NCI-H1694 treated with DMSO at 0.1 percent for 48 hours (cell line): ENCODE measurements around the gene RUSF1.
"Not testable (repeated sequence)": the region's sequence is repeated elsewhere in the genome, so short reads cannot be mapped to it uniquely, and the experiment has no call there.

Source experiments
- DNase-seq: peaks from one replicate; lab custom pipeline; 2025; lab: John Stamatoyannopoulos, UW

RUSF1 gene

GRCh38 chr16:31507929-31508705, at the start of gene RUSF1:
Gene RUSF1, minus strand, starts transcription at chr16:31508391. Its CDS starts 18 bp downstream, at chr16:31508373.
- DNase-seq = peak; percentile 46

DNA sequence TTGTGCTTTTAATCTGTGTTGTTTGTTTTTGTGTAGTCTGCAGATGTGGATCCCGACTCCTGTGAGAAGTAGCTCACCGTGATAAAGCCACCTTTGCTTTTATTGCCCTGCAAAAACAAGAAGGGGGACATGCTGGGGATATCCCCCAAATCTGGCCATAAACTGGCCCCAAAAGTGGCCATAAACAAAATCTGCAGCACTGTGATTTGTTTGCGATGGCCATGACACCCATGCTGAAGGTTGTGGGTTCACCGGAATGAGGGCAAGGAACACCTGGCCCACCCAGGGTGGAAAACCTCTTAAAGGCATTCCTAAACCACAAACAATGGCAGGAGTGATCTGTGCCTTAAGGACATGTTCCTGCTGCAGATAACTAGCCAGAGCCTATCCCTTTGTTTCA, 34.6 kb upstream of the RUSF1 start:
- DNase-seq = no peak

- not testable (repeated sequence) for DNase-seq
Observed at GRCh38 chr16:31539762-31540161, 31.6 kb upstream of the RUSF1 start.

GRCh38 chr16:31538243-31538598, 30.0 kb upstream of the RUSF1 start:
- not testable (repeated sequence) for DNase-seq

GRCh38 chr16:31537362-31538242, 29.4 kb upstream of the RUSF1 start:
- no peak for DNase-seq

DNA sequence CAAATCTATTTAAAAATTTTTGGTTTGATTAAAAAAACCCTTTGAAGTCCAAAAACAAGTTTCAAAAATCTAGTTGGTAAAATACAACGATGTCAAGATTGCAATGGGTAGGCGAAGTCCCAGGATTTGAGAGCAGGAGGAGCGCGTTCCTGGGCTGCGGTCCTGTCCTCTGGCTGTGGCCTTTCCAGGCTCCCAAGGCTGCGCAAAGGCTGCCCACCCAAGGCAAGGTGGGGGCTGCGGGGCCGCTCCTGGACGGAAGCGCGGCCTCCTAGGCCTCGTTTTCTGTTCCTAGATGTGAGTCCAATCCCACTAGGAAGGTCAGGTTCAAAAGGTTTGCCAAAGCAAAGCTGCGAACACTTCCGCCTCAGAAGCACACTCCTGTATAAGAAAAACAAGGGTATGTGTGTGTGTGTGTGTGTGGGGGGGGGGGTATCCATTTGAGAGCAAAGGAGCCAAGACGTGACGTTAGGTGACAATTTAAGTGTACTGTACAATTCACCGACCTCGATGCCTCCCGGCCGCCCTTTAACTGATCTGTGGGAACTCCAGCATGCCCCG, 28.7 kb upstream of the RUSF1 start:
- DNase-seq = no peak

GRCh38 chr16:31535737-31536136, 27.5 kb upstream of the RUSF1 start:
- no peak for DNase-seq

DNA sequence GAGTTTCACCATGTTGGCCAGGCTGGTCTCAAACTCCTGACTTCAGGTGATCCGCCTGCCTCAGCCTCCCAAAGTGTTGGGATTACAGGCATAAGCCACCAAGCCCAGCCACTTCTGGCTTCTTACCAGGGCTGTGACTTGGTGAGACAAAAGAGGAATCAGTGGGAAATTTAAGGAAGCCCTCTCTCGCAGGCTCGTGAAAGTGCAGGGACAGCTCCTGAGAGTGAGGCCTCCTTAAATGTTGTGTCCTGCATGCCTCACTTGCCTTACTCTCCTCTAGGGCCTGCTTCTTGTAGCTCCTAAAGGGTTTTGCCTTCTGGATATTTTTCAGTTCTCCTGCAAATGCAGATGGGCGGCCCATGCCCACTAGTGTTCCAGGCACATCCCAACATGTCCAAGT, 24.7 kb upstream of the RUSF1 start:
- no peak for DNase-seq

DNA sequence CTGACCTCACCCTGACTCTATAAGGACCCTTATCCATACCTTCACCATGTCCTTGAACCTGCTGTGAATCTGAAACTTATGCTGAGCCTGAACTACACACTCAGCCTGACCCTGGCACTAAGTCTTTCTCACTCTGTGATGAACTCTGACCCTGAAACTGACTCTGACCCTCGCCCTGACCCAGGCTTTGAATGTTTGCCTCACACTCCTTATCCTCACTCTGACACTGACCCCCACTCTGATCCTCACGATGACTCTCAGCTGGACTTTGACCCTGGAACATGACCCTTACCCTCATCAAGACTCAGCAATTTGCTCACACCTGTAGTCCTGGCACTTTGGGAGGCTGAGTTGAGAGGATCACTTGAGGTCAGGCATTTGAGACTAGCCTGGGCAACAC, 23.9 kb upstream of the RUSF1 start:
- DNase-seq = no peak

DNA sequence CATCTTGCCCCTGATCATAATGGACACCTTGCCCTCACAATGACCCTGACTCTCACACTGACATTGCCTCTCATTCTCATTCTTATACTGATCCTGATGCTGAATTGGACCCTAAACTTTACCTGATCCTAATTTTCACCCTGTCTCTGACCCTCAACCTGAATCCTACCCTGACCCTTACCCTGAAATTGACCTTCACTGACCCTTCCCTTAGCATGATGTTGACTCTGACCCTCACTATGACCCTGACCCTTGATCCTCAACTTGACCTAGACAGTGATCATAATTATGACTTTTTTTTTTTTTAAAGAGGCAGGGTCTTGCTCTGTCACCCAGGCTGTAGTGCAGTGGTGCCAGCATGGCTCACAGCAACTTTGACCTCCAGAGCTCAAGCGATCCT, 22.9 kb upstream of the RUSF1 start:
- DNase-seq = no peak

- DNase-seq = no peak
Observed at GRCh38 chr16:31530405-31530804, 22.2 kb upstream of the RUSF1 start.

GRCh38 chr16:31529937-31530312, 21.7 kb upstream of the RUSF1 start:
- DNase-seq = no peak

DNA sequence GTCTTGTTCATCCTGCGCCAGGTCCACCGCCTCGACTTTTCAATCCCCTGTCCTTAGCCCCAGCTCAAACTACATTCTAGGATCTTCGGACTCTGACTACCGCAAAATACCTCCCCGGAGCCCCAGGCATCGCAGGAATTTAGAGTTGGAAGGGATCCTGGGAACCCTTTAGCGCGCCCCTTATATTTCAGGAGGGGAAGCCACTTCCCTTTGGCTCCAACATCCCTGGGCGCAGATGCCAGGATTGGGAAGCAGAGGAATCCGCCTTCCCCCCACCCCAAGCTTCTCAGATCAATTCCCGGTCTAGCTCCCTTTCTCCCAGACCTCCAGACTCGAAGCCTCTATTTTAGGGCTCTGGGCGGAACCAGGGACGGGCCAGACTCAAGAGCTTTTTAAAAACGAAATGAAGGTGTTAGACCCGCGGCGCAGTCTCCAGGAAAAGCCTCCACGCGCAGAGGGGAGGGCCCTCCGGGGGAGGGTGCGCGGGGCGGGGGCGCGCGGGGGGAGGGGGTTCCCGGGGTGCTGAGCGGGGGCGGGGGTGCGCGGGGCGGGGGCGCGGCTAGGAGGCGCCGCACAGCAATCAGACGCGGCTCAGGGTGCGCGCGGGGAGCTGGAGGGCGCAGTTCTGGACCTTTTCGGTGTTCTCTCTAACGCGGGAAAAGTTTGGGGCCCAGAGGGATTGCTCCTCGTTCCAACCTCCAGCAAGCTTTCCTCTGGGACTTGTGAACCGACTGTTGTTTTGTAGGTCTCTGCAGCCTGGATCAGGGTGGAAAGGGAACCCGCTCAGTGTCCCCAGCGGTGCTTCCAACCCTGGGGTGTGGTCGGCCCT, 21.1 kb upstream of the RUSF1 start:
- DNase-seq = no peak

- DNase-seq = no peak
Observed at GRCh38 chr16:31528523-31529107, 20.4 kb upstream of the RUSF1 start.

GRCh38 chr16:31527734-31528274, 19.6 kb upstream of the RUSF1 start, which contains the start of gene AHSP:
Gene AHSP, plus strand, starts transcription at chr16:31527900. Its CDS starts 240 bp downstream, at chr16:31528140.
- no peak for DNase-seq

DNA sequence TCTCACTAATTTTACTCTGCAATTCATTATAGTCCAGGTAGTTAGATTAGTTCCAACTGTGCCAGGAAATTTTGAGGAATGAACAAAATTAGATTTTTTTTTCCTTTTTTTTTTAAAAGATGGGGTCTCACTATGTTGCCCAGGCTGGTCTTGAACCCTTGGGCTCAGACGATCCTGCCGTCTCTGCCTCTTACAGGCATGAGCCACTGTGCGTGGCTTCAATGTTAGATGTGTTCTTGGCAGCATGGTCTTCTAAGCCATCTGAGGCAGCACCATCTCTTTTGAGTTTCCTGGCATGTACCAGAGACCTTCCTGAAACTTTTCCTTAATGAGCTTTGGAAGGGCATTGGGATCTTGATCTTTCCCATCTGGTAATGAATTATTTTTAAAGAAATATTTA, 16.9 kb upstream of the RUSF1 start:
- DNase-seq = no peak

DNA sequence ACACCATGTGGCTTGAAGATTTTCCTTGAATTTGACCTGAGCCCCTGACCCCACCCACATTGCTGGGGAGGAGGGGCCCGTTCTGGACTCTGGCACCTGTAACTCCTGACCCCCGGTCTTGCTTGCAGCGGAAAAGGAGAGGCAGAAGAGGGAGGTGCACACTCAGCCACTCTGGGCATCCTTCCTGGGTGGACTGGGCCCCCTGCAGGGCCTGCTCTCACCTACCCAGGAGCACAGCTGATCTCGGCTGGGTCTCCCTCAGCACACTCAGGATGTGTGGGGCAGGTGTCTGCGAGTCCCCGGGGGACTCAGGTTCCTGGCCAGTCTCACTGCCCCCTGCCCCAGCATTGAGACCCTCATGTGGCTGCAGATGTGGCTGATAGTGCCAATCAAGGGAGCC, 15.6 kb upstream of the RUSF1 start:
- not testable (repeated sequence) for DNase-seq

- DNase-seq = no peak
Observed at GRCh38 chr16:31522071-31522470, 13.9 kb upstream of the RUSF1 start.

GRCh38 chr16:31521368-31521767, 13.2 kb upstream of the RUSF1 start:
- no peak for DNase-seq

- DNase-seq = no peak
Observed at GRCh38 chr16:31519759-31520431, 11.7 kb upstream of the RUSF1 start.
